ENCODE results near the gene PTPRK.

PTPRK gene

GRCh38 chr6:128311944-128312570, 208.3 kb downstream of the PTPRK start:
- 93 to 98% methylated on average over 3 of the region's 3 CpGs for WGBS, 2 experiments
- Histone ChIP-seq H3K36me3 (ENCODE audit: control insufficient read depth, insufficient read depth, low read length) (no peaks in the 10 kb centered on the region), H3K27me3 (ENCODE audit: control insufficient read depth, insufficient read depth, low read length, poor library complexity, severe bottlenecking) (no peaks in the 10 kb centered on the region), H3K4me3 (ENCODE audit: insufficient read depth, low read depth, low read length) (no peak overlapping the region), H3K4me1 (ENCODE audit: control insufficient read depth, insufficient read depth, low read length) (peaks cover 10% of the 10 kb centered on the region), H3K27ac (ENCODE audit: insufficient read depth, low read depth, low read length, poor library complexity, severe bottlenecking) (no peak overlapping the region), H3K9me3 (ENCODE audit: control insufficient read depth, low read length) (no peaks in the 10 kb centered on the region)

DNA sequence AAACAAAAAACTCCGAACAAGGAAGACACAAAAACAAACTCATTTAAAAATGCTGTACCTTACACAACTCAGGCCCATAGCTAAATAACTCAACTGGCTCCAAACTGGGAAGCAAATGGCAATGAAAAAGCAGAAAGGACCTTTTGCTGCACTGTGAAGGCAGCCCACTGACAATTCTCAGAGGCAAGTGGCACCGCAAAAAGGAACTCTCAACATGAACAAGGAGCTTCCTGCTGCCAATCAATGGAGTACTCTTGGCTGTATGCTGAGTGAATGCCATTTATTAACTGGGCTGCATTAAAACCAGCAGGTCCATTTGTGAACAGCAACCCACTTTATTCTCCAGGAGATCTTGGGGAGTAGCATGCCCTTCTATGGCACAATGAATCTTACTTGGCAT, 209.9 kb downstream of the PTPRK start:
- H3K36me3 ChIP-seq (ENCODE audit: control insufficient read depth, insufficient read depth, low read length): no peaks in the 10 kb centered on the region
- peak overlapping the region; percentile 31 for H3K27ac ChIP-seq (ENCODE audit: insufficient read depth, low read depth, low read length, poor library complexity, severe bottlenecking)
- H3K4me1 ChIP-seq (ENCODE audit: control insufficient read depth, insufficient read depth, low read length): peaks cover 10% of the 10 kb centered on the region
- no peaks in the 10 kb centered on the region for H3K27me3 ChIP-seq (ENCODE audit: control insufficient read depth, insufficient read depth, low read length, poor library complexity, severe bottlenecking)
- no peak overlapping the region for H3K4me3 ChIP-seq (ENCODE audit: insufficient read depth, low read depth, low read length)
- H3K9me3 ChIP-seq (ENCODE audit: control insufficient read depth, low read length): no peaks in the 10 kb centered on the region
- WGBS, 2 experiments: 82 to 88% methylated on average over 2 of the region's 2 CpGs

DNA sequence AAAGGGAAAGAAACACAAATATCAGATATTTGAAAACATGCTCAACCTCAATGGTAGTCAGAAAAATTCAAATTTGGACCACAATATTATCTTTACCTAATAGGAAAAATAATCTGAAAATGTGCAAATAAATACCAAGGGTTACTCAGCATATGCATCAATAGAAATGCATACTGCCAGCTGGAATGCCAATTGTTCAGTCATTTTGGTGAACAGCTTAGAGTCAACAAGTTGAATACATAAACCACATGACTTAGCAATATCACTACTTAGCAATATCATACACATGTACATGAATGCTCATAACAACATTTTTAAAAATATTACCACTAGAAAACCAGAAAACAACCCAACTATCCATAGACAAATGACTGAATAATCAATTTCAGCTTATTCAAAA, 212.7 kb downstream of the PTPRK start:
- H3K4me1 ChIP-seq (ENCODE audit: control insufficient read depth, insufficient read depth, low read length): peaks cover 10% of the 10 kb centered on the region
- H3K4me3 ChIP-seq (ENCODE audit: insufficient read depth, low read depth, low read length): no peak overlapping the region
- H3K36me3 ChIP-seq (ENCODE audit: control insufficient read depth, insufficient read depth, low read length): no peaks in the 10 kb centered on the region
- H3K9me3 ChIP-seq (ENCODE audit: control insufficient read depth, low read length): no peaks in the 10 kb centered on the region
- no peaks in the 10 kb centered on the region for H3K27me3 ChIP-seq (ENCODE audit: control insufficient read depth, insufficient read depth, low read length, poor library complexity, severe bottlenecking)
- H3K27ac ChIP-seq (ENCODE audit: insufficient read depth, low read depth, low read length, poor library complexity, severe bottlenecking): no peak overlapping the region

DNA sequence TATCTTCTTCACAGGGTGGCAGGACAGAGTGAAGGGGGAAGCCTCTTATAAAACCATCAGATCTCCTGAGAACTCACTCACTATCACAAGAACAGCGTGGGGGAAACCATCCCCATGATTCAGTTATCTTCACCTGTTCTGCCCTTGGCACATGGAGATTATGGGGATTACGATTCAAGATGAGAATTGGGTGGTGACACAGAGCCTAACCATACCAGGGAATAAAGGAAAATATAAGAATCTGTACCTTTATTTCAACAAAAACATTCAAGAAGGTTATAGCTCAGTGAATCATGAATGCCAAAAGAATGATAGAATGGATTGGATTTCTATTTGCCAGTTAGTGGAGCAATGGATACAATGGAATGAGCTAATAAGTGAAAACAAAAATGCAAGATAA, 214.4 kb downstream of the PTPRK start:
- no peaks in the 10 kb centered on the region for H3K36me3 ChIP-seq (ENCODE audit: control insufficient read depth, insufficient read depth, low read length)
- H3K27me3 ChIP-seq (ENCODE audit: control insufficient read depth, insufficient read depth, low read length, poor library complexity, severe bottlenecking): no peaks in the 10 kb centered on the region
- no peaks in the 10 kb centered on the region for H3K9me3 ChIP-seq (ENCODE audit: control insufficient read depth, low read length)
- peaks cover 10% of the 10 kb centered on the region for H3K4me1 ChIP-seq (ENCODE audit: control insufficient read depth, insufficient read depth, low read length)
- WGBS, 2 experiments: 92% methylated on average over 2 of the region's 2 CpGs; no CpG with 5 or more reads in 1 of the 2 experiments
- H3K4me3 ChIP-seq (ENCODE audit: insufficient read depth, low read depth, low read length): no peak overlapping the region
- no peak overlapping the region for H3K27ac ChIP-seq (ENCODE audit: insufficient read depth, low read depth, low read length, poor library complexity, severe bottlenecking)

DNA sequence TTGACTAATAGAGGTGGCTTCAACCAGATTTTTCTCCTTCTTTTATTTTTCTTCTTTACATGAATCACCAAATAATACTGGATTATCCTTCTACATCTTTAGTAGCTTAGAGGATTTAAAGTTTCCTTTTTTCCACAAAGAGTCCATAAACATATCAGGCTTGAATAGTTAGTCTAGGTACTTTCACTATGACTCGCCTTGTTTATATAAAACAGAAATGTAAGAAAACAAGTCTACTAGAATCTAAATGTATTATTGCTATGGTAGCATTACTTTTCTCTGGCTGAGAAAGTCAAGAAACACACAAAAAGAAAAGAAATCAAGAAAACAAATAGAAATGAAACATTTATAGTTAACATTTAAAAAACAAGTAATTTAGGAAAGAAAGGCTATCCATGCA, 215.2 kb downstream of the PTPRK start:
- H3K36me3 ChIP-seq (ENCODE audit: control insufficient read depth, insufficient read depth, low read length): no peaks in the 10 kb centered on the region

GRCh38 chr6:128303870-128304269, 216.5 kb downstream of the PTPRK start:
- H3K27ac ChIP-seq (ENCODE audit: insufficient read depth, low read depth, low read length, poor library complexity, severe bottlenecking): no peak overlapping the region
- no peaks in the 10 kb centered on the region for H3K4me1 ChIP-seq (ENCODE audit: control insufficient read depth, insufficient read depth, low read length)
- H3K27me3 ChIP-seq (ENCODE audit: control insufficient read depth, insufficient read depth, low read length, poor library complexity, severe bottlenecking): no peaks in the 10 kb centered on the region
- WGBS, 2 experiments: 92 to 97% methylated on average over 2 of the region's 2 CpGs
- no peaks in the 10 kb centered on the region for H3K36me3 ChIP-seq (ENCODE audit: control insufficient read depth, insufficient read depth, low read length)
- H3K4me3 ChIP-seq (ENCODE audit: insufficient read depth, low read depth, low read length): no peak overlapping the region
- H3K9me3 ChIP-seq (ENCODE audit: control insufficient read depth, low read length): no peaks in the 10 kb centered on the region

More for the DNA sequence above, 215.2 kb downstream of the PTPRK start:
- peaks cover 4% of the 10 kb centered on the region for H3K4me1 ChIP-seq (ENCODE audit: control insufficient read depth, insufficient read depth, low read length)
- no peak overlapping the region for H3K27ac ChIP-seq (ENCODE audit: insufficient read depth, low read depth, low read length, poor library complexity, severe bottlenecking)
- H3K27me3 ChIP-seq (ENCODE audit: control insufficient read depth, insufficient read depth, low read length, poor library complexity, severe bottlenecking): no peaks in the 10 kb centered on the region
- no CpG with 5 or more reads among the region's 1 CpG for WGBS, 2 experiments
- H3K4me3 ChIP-seq (ENCODE audit: insufficient read depth, low read depth, low read length): no peak overlapping the region
- no peaks in the 10 kb centered on the region for H3K9me3 ChIP-seq (ENCODE audit: control insufficient read depth, low read length)

- Histone ChIP-seq H3K36me3 (ENCODE audit: control insufficient read depth, insufficient read depth, low read length) (no peaks in the 10 kb centered on the region), H3K27me3 (ENCODE audit: control insufficient read depth, insufficient read depth, low read length, poor library complexity, severe bottlenecking) (no peaks in the 10 kb centered on the region), H3K4me1 (ENCODE audit: control insufficient read depth, insufficient read depth, low read length) (no peaks in the 10 kb centered on the region), H3K9me3 (ENCODE audit: control insufficient read depth, low read length) (no peaks in the 10 kb centered on the region), H3K27ac (ENCODE audit: insufficient read depth, low read depth, low read length, poor library complexity, severe bottlenecking) (no peak overlapping the region), H3K4me3 (ENCODE audit: insufficient read depth, low read depth, low read length) (no peak overlapping the region)
- whole genome bisulfite sequencing, 2 experiments: 95 to 97% methylated on average over 5 of the region's 5 CpGs
These were observed 217.5 kb downstream of the PTPRK start for GRCh38 chr6:128302942-128303341.

DNA sequence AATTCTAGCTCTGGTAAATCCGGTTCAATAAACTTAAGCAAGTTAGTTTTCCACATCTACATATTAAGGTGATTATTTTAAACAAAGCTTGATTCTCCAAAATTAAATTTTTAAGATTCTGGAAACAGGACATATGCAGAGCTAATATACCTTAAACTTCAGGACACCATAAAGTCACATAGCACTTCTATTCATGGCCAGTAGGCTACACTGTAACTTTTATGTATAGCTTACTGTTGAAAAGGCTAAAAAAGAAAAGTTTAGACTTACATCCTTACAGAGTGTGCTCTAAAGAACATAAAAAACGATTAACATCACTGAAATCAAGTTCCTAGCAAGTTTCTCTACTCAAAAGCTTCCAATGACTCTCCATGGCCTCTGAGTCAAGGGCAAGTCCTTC, 224.7 kb downstream of the PTPRK start:
- 91 to 94% methylated on average over 1 to 2 of the region's 2 CpGs for WGBS, 2 experiments
- no peaks in the 10 kb centered on the region for H3K36me3 ChIP-seq (ENCODE audit: control insufficient read depth, insufficient read depth, low read length)
- H3K4me1 ChIP-seq (ENCODE audit: control insufficient read depth, insufficient read depth, low read length): no peaks in the 10 kb centered on the region
- no peaks in the 10 kb centered on the region for H3K9me3 ChIP-seq (ENCODE audit: control insufficient read depth, low read length)
- no peaks in the 10 kb centered on the region for H3K27me3 ChIP-seq (ENCODE audit: control insufficient read depth, insufficient read depth, low read length, poor library complexity, severe bottlenecking)
- H3K27ac ChIP-seq (ENCODE audit: insufficient read depth, low read depth, low read length, poor library complexity, severe bottlenecking): no peak overlapping the region
- no peak overlapping the region for H3K4me3 ChIP-seq (ENCODE audit: insufficient read depth, low read depth, low read length)

- H3K9me3 ChIP-seq (ENCODE audit: control insufficient read depth, low read length): no peaks in the 10 kb centered on the region
- H3K4me3 ChIP-seq (ENCODE audit: insufficient read depth, low read depth, low read length): no peak overlapping the region
- H3K27ac ChIP-seq (ENCODE audit: insufficient read depth, low read depth, low read length, poor library complexity, severe bottlenecking): no peak overlapping the region
- WGBS, 2 experiments: 82 to 85% methylated on average over 2 of the region's 2 CpGs
- H3K36me3 ChIP-seq (ENCODE audit: control insufficient read depth, insufficient read depth, low read length): no peaks in the 10 kb centered on the region
- no peaks in the 10 kb centered on the region for H3K4me1 ChIP-seq (ENCODE audit: control insufficient read depth, insufficient read depth, low read length)
- no peaks in the 10 kb centered on the region for H3K27me3 ChIP-seq (ENCODE audit: control insufficient read depth, insufficient read depth, low read length, poor library complexity, severe bottlenecking)
These were observed 230.2 kb downstream of the PTPRK start for GRCh38 chr6:128290221-128290620.

DNA sequence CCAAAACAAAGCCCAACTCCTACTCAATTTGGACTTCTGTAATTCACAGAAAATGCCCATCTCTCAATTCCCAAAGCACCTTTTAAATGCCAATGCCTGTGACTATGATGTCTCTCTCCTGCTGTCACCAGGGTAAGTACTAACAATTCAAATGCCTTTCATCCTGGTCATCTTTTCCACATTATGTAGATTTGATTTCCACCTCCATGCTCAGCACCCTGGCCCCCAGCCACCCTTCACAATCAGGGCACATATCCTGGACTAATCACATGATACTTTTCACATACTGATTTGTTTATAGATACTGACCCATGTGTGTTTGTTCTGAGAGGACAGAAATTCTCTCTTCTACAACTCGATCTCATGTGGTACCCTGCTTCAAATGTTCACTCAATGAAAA, 236.3 kb downstream of the PTPRK start:
- no peaks in the 10 kb centered on the region for H3K9me3 ChIP-seq (ENCODE audit: control insufficient read depth, low read length)
- H3K4me3 ChIP-seq (ENCODE audit: insufficient read depth, low read depth, low read length): no peak overlapping the region
- 86 to 88% methylated on average over 1 of the region's 1 CpG for WGBS, 2 experiments
- no peaks in the 10 kb centered on the region for H3K27me3 ChIP-seq (ENCODE audit: control insufficient read depth, insufficient read depth, low read length, poor library complexity, severe bottlenecking)
- no peaks in the 10 kb centered on the region for H3K36me3 ChIP-seq (ENCODE audit: control insufficient read depth, insufficient read depth, low read length)
- H3K27ac ChIP-seq (ENCODE audit: insufficient read depth, low read depth, low read length, poor library complexity, severe bottlenecking): no peak overlapping the region
- H3K4me1 ChIP-seq (ENCODE audit: control insufficient read depth, insufficient read depth, low read length): peaks cover 13% of the 10 kb centered on the region

DNA sequence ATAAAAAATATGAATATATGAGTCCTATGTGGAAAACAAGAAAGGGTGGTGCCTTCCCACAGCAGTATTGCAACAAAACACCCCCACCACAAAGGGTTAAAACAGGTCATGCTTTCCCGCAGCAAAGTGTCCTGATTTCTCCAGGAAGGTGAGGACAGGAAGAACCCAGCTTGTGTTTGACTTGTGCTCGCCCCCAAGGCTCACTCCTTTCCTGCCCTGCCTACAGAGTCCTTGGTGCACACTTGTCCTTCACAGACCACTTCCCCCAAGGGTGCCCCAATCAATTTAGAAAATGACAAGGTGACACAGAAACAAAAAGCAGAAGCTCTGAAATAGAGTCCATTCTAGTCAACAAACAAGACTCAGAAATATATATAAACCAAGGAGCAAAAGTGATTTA, 237.4 kb downstream of the PTPRK start:
- no peak overlapping the region for H3K27ac ChIP-seq (ENCODE audit: insufficient read depth, low read depth, low read length, poor library complexity, severe bottlenecking)
- H3K4me3 ChIP-seq (ENCODE audit: insufficient read depth, low read depth, low read length): no peak overlapping the region
- 32 to 48% methylated on average over 2 of the region's 2 CpGs for WGBS, 2 experiments
- no peaks in the 10 kb centered on the region for H3K27me3 ChIP-seq (ENCODE audit: control insufficient read depth, insufficient read depth, low read length, poor library complexity, severe bottlenecking)
- H3K36me3 ChIP-seq (ENCODE audit: control insufficient read depth, insufficient read depth, low read length): no peaks in the 10 kb centered on the region
- peaks cover 13% of the 10 kb centered on the region for H3K4me1 ChIP-seq (ENCODE audit: control insufficient read depth, insufficient read depth, low read length)
- no peaks in the 10 kb centered on the region for H3K9me3 ChIP-seq (ENCODE audit: control insufficient read depth, low read length)
